Peyer's patch (tissue), 4 donors: ENCODE measurements around the gene TMUB1. TPM values are rescaled to one million over a fixed set of nuclear protein-coding genes. Genes with fewer than 3 reads are reported as not detected.

Source experiments
- DNase-seq, 3 donors: peaks; one replicate each; pipeline ENCODE4 v3.0.0-alpha.2; 2017 to 2019
- H3K27ac ChIP-seq, 4 donors: fragments of 200-600 bp; sonication (generic); one replicate each; pipeline ENCODE4 v1.5.1; 2016 to 2019
- H3K27me3 ChIP-seq, 2 donors: fragments of 200-600 bp; sonication (generic); one replicate each; pipeline ENCODE4 v1.5.1; 2019
- H3K36me3 ChIP-seq, 3 donors: fragments of 200-600 bp; sonication (generic); one replicate each; pipeline ENCODE4 v1.5.1; 2016 to 2019
- H3K4me1 ChIP-seq, 4 donors: fragments of 200-600 bp; sonication (generic); one replicate each; pipeline ENCODE4 v1.5.1; 2016 to 2019
- H3K4me3 ChIP-seq, 4 donors: fragments of 200-600 bp; sonication (generic); 1 replicate in 3 of 4; 2 replicates in 1 of 4; pipeline ENCODE4 v1.5.1; 2016 to 2019; ENCODE audit warnings: mild to moderate bottlenecking in 1 of 4
- H3K9me3 ChIP-seq, 4 donors: fragments of 200-600 bp; sonication (generic); one replicate each; pipeline ENCODE4 v1.5.1; 2016 to 2019; ENCODE audit warnings: mild to moderate bottlenecking in 1 of 4
- POLR2A ChIP-seq, 2 donors: fragments of 450-650 bp; IDR thresholded peaks; one replicate each; pipeline ENCODE4 v1.5.1; 2017; ENCODE audit warnings: antibody characterized with exemption in 2 of 2, mild to moderate bottlenecking in 2 of 2, moderate library complexity in 2 of 2
- total RNA-seq, 4 donors: library from RNA; depleted of rRNA; stranded (reverse); fragments of >200 nt; gene quantifications; one replicate each; pipeline ENCODE4 v1.1.0, GENCODE V29; 2016
- TF ChIP-seq, protein P1 (sequence below), 6 experiments: fragments of 450-650 bp in 4 of 6; fragments of 200-600 bp in 2 of 6; sonication (generic) in 1 of 6; IDR thresholded peaks; one replicate each; pipeline ENCODE4 v1.5.1; 2017 to 2019; ENCODE audit warnings: antibody characterized with exemption in 6 of 6, mild to moderate bottlenecking in 3 of 6, moderate library complexity in 1 of 6

The TMUB1 gene
- total RNA-seq, 4 donors from 2014 or later = 38.0 to 113 (median 100) TPM

DNA sequence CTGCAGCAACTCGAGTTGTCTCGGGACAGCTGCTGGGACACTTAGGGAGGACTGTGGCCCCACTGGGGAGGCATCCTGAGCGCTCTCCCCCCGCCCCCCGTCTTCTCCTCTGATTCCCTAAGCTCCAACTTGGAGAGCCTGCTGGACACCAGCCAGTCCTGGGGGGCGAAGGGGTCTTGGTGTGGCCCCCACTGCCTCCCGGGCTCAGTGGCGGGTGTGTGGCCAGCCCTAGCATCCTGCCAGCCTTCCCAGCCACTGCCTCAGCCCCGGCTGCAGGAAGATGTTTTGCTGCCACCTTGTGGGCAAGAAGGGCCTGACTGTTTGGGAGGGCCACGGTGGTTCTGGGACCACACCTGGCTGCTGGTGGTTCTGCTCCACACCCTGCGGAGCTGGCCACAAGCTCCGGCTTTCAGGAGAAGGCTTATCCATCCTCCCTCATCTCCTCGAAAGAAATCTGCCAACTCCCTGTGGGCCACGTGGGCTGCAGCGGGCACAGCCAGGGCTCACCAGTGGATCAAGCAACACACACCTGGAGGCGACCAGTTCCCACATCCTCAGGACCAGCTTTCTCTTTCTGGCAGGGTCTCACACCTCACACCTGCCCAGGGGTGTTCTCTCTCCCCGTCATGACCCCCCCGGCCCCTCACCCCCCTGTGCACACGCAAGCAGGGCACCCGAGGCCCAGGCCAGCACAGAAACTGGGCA, 27.8 kb upstream of the TMUB1 start:
- H3K27me3 ChIP-seq = no peaks in the 10 kb centered on the region
- TF ChIP-seq POLR2A (IDR thresholded peaks at IDR 0.05) = no peak
- TF ChIP-seq, protein P1, sequence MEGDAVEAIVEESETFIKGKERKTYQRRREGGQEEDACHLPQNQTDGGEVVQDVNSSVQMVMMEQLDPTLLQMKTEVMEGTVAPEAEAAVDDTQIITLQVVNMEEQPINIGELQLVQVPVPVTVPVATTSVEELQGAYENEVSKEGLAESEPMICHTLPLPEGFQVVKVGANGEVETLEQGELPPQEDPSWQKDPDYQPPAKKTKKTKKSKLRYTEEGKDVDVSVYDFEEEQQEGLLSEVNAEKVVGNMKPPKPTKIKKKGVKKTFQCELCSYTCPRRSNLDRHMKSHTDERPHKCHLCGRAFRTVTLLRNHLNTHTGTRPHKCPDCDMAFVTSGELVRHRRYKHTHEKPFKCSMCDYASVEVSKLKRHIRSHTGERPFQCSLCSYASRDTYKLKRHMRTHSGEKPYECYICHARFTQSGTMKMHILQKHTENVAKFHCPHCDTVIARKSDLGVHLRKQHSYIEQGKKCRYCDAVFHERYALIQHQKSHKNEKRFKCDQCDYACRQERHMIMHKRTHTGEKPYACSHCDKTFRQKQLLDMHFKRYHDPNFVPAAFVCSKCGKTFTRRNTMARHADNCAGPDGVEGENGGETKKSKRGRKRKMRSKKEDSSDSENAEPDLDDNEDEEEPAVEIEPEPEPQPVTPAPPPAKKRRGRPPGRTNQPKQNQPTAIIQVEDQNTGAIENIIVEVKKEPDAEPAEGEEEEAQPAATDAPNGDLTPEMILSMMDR (IDR thresholded peaks at IDR 0.05) = peak; percentile 75 to 93 (median 89)
- H3K36me3 ChIP-seq = no peaks in the 10 kb centered on the region
- peaks cover 0 to 34% (median 4%) of the 10 kb centered on the region in 4 donors for H3K4me1 ChIP-seq
- DNase-seq = peak; percentile 73 to 91 (median 83)
- H3K27ac ChIP-seq = no peak overlapping the region
- no peak overlapping the region for H3K4me3 ChIP-seq
- no peaks in the 10 kb centered on the region for H3K9me3 ChIP-seq

DNA sequence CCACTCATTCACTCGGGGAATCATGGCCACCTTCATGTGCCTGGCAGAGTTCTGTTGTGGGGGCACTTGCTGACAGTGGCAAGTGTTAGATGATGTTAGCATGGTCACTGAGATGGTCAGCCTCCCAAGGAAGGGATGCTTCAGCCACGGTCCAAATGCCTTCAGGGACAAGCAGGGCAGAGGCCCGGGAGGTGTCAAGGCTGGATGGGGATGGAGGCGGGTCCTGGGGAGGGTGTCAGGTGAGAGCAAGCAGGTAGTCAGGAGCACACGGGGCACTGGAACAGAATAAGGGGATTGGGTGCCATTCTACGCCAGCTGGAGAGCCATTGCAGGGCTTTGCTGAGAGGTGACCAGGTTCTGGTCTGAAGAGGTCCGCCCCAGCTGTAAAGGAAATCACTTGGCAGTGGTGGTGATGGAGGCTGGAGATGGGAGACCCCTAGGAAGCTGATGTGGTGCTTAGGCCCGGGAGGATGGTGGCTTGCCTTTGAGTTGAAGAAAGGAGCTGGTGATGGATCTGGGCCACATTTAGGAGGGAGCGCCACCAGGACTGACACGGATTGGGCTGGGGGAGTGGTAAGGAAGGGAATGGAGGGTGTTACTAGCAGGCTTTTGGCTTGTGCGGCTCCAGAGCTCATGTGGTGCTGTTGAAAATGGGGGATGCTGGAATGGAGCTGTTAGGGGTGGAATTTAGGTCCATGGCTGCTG, 27.1 kb upstream of the TMUB1 start:
- Histone ChIP-seq H3K4me1 (peaks cover 0 to 28% (median 3%) of the 10 kb centered on the region in 4 donors), H3K27ac (peak overlapping the region in 2 of 4 donors; percentile 15 to 38), H3K27me3 (no peaks in the 10 kb centered on the region), H3K9me3 (no peaks in the 10 kb centered on the region), H3K4me3 (no peak overlapping the region), H3K36me3 (no peaks in the 10 kb centered on the region)
- no peak for TF ChIP-seq POLR2A (IDR thresholded peaks at IDR 0.05)
- TF ChIP-seq, protein P1 (IDR thresholded peaks at IDR 0.05) = no peak
- no peak for DNase-seq

DNA sequence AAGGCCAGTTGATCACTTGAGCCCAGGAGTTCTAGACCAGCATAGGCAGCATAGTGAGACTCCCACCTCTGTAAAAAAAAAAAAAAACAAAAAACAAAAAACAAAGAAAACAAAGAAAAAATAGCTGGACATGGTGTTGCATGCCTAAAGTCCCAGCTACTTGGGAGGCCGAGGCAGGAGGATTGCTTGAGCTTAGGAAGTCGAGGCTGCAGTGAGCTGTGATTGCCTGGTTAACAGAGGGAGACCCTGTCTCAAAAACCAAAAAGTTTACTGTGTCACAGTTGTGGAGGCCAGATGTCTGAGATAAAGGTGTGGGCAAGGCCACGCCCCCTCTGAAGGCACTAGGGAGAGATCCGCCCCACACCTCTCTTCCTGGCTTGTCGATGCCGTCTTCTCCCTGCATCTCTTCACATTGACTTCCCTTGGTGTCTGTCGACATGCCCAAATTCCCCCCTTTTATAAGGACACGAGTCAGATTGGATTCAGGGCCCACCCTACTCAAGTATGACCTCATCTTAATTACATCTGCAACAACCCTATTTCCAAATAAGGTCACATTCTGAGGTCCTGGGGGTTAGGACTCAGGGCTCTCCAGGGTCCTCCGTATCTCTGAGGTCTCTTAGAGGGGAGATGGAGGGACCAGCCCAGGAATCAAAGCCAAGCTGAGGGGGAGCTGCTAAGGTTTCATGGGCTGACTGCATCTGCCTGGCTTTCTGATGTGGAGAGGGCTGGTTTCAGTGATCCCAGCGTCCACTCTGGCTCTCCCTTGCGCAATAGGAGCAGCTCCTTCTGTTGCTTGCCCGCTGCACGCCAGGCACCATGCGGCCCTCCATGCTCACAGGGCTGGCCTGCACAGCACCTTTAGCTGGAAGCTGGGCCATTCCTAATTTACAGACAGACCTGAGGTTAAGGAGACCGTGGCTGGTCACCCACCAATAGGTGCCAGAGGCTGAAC, 26.1 kb upstream of the TMUB1 start:
- Histone ChIP-seq H3K27me3 (no peaks in the 10 kb centered on the region), H3K4me1 (peaks cover 0 to 32% (median 3%) of the 10 kb centered on the region in 4 donors), H3K4me3 (no peak overlapping the region), H3K36me3 (peaks cover 0 to 8% (median 0%) of the 10 kb centered on the region in 3 donors), H3K9me3 (no peaks in the 10 kb centered on the region), H3K27ac (peak overlapping the region in 2 of 4 donors; percentile 15 to 38)
- TF ChIP-seq POLR2A (IDR thresholded peaks at IDR 0.05) = no peak
- TF ChIP-seq, protein P1 (IDR thresholded peaks at IDR 0.05) = no peak
- no peak for DNase-seq

DNA sequence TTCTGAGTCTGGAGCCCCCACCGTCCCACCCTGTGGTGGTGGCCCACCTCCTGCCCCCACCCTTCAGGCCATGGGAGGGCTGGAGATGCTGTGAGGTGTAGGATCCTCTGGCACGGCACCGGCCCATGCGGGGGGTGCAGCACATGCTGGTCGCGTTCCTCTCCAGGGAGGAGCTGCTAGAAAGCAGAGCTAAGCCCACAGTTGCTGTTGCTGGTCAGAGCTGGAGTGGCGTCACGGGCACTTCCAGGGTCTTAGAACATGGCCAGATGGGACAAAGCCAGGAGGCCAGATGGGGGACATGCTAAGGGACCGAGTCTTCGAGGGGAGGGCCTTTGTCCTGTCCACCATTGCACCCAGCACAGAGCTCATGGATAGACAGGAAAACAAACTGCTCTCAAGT, 24.6 kb upstream of the TMUB1 start:
- DNase-seq = no peak
- peaks cover 0 to 23% (median 0%) of the 10 kb centered on the region in 4 donors for H3K4me1 ChIP-seq
- no peak overlapping the region for H3K27ac ChIP-seq
- H3K27me3 ChIP-seq = no peaks in the 10 kb centered on the region
- peaks cover 0 to 9% (median 0%) of the 10 kb centered on the region in 3 donors for H3K36me3 ChIP-seq
- TF ChIP-seq, protein P1 (IDR thresholded peaks at IDR 0.05) = no peak
- no peak for TF ChIP-seq POLR2A (IDR thresholded peaks at IDR 0.05)
- H3K4me3 ChIP-seq = no peak overlapping the region
- no peaks in the 10 kb centered on the region for H3K9me3 ChIP-seq
